Activated effector memory CD4-positive, alpha-beta T cell treated with Interleukin-2 at 50 U/mL for 16 hours (primary cell): ENCODE results near the gene BICRAL.
A peak's percentile ranks its signal among the peaks of the same experiment; 100 is the strongest.

Source experiments
- DNase-seq: peaks from one replicate; pipeline ENCODE4 v3.0.0-alpha.2; 2020

The BICRAL gene

GRCh38 chr6:42762950-42763349 lies 18.9 kb upstream of the BICRAL start:
- no peak for DNase-seq

- DNase-seq = no peak
Observed at GRCh38 chr6:42764911-42765648, 16.8 kb upstream of the BICRAL start.

- no peak for DNase-seq
Observed at GRCh38 chr6:42766163-42766670, 15.6 kb upstream of the BICRAL start.

GRCh38 chr6:42769051-42769450 lies 12.8 kb upstream of the BICRAL start:
- no peak for DNase-seq

- DNase-seq = no peak
Observed at GRCh38 chr6:42769836-42770235, 12.0 kb upstream of the BICRAL start.

GRCh38 chr6:42771741-42772100 lies 10.1 kb upstream of the BICRAL start:
- no peak for DNase-seq

GRCh38 chr6:42774201-42774600 lies 7.7 kb upstream of the BICRAL start:
- no peak for DNase-seq

- DNase-seq = peak; percentile 26
Observed at GRCh38 chr6:42774821-42775487, 6.9 kb upstream of the BICRAL start.

- no peak for DNase-seq
Observed at GRCh38 chr6:42777126-42777822, 4.6 kb upstream of the BICRAL start.

GRCh38 chr6:42778122-42778521 lies 3.7 kb upstream of the BICRAL start:
- no peak for DNase-seq

GRCh38 chr6:42779521-42779920 lies 2.3 kb upstream of the BICRAL start:
- DNase-seq = no peak

- no peak for DNase-seq
Observed at GRCh38 chr6:42781546-42781795, 381 bp upstream of the BICRAL start.

GRCh38 chr6:42782689-42783176 lies 881 bp downstream of the BICRAL start:
- peak; percentile 61 for DNase-seq

- DNase-seq = peak; percentile 70
Observed at GRCh38 chr6:42783177-42783875, 1.5 kb downstream of the BICRAL start.

GRCh38 chr6:42783876-42784642 lies 2.2 kb downstream of the BICRAL start:
- no peak for DNase-seq

- DNase-seq = no peak
Observed at GRCh38 chr6:42784717-42785498, 3.1 kb downstream of the BICRAL start.

GRCh38 chr6:42786525-42786985 lies 4.7 kb downstream of the BICRAL start:
- no peak for DNase-seq

GRCh38 chr6:42787063-42787472 lies 5.2 kb downstream of the BICRAL start:
- DNase-seq = no peak

- DNase-seq = no peak
Observed at GRCh38 chr6:42788671-42789070, 6.8 kb downstream of the BICRAL start.

GRCh38 chr6:42790549-42791181 lies 8.8 kb downstream of the BICRAL start:
- DNase-seq = no peak

- DNase-seq = no peak
Observed at GRCh38 chr6:42791706-42792320, 10.0 kb downstream of the BICRAL start.
